ENCODE data around the gene CDKN2B. TPM values are rescaled to one million over a fixed set of nuclear protein-coding genes. Genes with fewer than 3 reads are reported as not detected.
A peak's percentile ranks its signal among the peaks of the same experiment; 100 is the strongest.

CDKN2B gene
- total and polyA plus RNA-seq, 9 donors: 0.63 to 5.7 (median 1.7) TPM

DNA sequence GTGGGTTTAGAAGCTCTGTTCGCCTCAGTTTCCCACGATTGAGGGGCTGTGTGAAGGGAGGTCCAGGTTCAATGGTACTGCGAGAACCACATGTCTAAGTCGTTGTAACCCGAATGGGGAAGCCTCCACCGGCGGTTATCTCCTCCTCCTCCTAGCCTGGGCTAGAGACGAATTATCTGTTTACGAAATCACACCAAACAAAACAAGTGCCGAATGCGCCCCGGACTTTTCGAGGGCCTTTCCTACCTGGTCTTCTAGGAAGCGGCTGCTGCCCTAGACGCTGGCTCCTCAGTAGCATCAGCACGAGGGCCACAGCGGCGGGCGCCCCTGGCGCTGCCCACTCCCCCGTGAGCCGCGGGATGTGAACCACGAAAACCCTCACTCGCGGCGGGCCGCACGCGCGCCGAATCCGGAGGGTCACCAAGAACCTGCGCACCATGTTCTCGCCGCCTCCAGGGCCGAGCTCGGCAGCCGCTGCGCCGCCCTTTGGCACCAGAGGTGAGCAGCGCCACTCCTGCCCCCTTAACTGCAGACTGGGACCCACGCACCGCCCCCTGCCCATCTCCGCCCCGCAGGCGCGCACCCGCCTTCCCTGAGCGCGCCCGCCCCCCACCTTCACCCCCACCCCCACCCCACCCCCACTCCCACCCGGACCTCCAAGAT, 15.1 kb downstream of the CDKN2B start, which contains the start of gene CDKN2A:
CDKN2A (minus strand) TSS at position 500 of the 663 bp plus-strand sequence.
- peak within 1 kb of the TSS; percentile 41 to 51 for H3K27ac ChIP-seq
- peak in 3 of 5 donors; percentile 17 to 51 (median 38) for DNase-seq

DNA sequence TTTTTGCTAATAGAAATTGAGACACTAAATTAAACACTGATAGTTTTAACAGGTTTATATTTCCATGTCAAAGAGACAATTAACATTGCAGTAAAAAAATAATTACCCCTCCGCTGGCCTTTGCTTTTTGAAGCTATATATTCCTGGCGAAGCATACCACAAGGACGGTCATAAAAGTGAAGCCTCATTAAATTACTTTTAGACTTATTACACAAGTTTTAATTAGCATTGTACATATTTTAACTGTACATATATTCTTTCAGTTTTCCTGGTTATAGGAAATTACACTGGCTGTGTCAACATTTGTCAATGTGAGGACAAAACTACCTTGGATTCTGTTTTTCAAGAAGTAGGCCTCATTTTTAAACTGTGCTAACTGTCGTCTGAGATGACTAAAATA, 16.1 kb downstream of the CDKN2B start:
- TF ChIP-seq POLR2A (IDR thresholded peaks at IDR 0.05) (no peak), EP300 (IDR thresholded peaks at IDR 0.05) (no peak)
- TF ChIP-seq, protein P1, sequence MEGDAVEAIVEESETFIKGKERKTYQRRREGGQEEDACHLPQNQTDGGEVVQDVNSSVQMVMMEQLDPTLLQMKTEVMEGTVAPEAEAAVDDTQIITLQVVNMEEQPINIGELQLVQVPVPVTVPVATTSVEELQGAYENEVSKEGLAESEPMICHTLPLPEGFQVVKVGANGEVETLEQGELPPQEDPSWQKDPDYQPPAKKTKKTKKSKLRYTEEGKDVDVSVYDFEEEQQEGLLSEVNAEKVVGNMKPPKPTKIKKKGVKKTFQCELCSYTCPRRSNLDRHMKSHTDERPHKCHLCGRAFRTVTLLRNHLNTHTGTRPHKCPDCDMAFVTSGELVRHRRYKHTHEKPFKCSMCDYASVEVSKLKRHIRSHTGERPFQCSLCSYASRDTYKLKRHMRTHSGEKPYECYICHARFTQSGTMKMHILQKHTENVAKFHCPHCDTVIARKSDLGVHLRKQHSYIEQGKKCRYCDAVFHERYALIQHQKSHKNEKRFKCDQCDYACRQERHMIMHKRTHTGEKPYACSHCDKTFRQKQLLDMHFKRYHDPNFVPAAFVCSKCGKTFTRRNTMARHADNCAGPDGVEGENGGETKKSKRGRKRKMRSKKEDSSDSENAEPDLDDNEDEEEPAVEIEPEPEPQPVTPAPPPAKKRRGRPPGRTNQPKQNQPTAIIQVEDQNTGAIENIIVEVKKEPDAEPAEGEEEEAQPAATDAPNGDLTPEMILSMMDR (IDR thresholded peaks at IDR 0.05): no peak
- no peak overlapping the region for H3K27ac ChIP-seq
- 95 to 99% (median 99%) methylated on average over 4 of the region's 4 CpGs for WGBS, 3 donors
- no peaks in the 10 kb centered on the region for H3K36me3 ChIP-seq
- intact Hi-C loops (cut with DNase I): no loop called here
- H3K9me3 ChIP-seq: no peaks in the 10 kb centered on the region
- no peak overlapping the region for H3K4me3 ChIP-seq
- H3K27me3 ChIP-seq: no peaks in the 10 kb centered on the region
- no peak for DNase-seq
- peaks cover 3% of the 10 kb centered on the region for H3K4me1 ChIP-seq (ENCODE audit: insufficient read depth)

More for the DNA sequence above, 15.1 kb downstream of the CDKN2B start, which contains the start of gene CDKN2A:
- Histone ChIP-seq H3K4me1 (ENCODE audit: insufficient read depth) (peaks cover 3% of the 10 kb centered on the region), H3K36me3 (no peaks in the 10 kb centered on the region), H3K27me3 (no peaks in the 10 kb centered on the region), H3K4me3 (peak within 1 kb of the TSS; percentile 77), H3K9me3 (no peaks in the 10 kb centered on the region)
- 5 to 8% (median 6%) methylated on average over 48 to 53 of the region's 53 CpGs for WGBS, 3 donors
- TF ChIP-seq, protein P1 (IDR thresholded peaks at IDR 0.05): no peak
- TF ChIP-seq POLR2A (IDR thresholded peaks at IDR 0.05): no peak
- TF ChIP-seq EP300 (IDR thresholded peaks at IDR 0.05): no peak
- intact Hi-C loops (cut with DNase I): no loop called here

DNA sequence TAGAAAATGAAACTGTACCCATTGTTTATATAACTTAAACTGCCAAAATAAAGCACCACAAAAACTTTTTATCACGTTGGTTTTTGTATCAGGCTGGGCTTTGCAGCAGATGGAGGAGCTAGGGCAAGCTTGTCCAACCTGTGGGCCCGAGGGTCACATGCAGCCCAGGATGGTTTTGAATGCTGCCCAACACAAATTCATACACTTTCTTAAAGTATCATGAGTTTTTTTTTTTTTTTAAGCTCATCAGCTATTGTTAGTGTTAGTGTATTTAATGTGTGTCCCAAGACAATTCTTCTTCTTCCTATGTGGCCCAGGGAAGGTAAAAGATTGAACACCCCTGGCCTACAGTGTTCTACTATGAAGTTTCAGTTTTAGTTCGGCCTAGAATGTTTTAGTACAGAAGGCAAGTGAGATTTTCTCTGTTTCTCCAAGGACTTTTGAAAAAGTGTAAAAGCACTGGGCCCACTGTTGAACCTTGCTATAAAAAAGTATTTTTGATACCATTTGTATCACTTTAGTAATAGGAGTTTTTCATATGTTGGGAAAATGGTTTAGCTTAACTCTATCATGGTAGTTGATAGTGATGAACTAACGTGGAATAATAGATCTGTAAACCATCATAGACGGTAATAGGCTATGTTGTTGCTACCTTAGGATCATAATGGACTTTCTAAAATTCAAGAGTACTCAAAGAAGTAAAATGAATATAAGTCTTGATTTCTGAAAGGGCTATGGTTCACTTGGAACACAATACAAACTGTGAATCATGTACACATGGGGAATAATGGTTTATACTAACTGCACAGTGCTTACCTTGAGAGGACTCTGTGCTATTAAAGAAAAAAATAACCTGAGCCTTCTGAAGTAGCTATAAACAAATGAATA, 17.8 kb downstream of the CDKN2B start:
- DNase-seq: no peak
- Histone ChIP-seq H3K4me3 (no peak overlapping the region), H3K27ac (no peak overlapping the region), H3K36me3 (no peaks in the 10 kb centered on the region), H3K4me1 (ENCODE audit: insufficient read depth) (peaks cover 3% of the 10 kb centered on the region), H3K27me3 (no peaks in the 10 kb centered on the region), H3K9me3 (no peaks in the 10 kb centered on the region)
- TF ChIP-seq EP300 (IDR thresholded peaks at IDR 0.05) (no peak), POLR2A (IDR thresholded peaks at IDR 0.05) (no peak)
- TF ChIP-seq, protein P1 (IDR thresholded peaks at IDR 0.05): no peak
- intact Hi-C loops (cut with DNase I): no loop called here
- 86 to 95% (median 90%) methylated on average over 5 of the region's 5 CpGs for WGBS, 3 donors

DNA sequence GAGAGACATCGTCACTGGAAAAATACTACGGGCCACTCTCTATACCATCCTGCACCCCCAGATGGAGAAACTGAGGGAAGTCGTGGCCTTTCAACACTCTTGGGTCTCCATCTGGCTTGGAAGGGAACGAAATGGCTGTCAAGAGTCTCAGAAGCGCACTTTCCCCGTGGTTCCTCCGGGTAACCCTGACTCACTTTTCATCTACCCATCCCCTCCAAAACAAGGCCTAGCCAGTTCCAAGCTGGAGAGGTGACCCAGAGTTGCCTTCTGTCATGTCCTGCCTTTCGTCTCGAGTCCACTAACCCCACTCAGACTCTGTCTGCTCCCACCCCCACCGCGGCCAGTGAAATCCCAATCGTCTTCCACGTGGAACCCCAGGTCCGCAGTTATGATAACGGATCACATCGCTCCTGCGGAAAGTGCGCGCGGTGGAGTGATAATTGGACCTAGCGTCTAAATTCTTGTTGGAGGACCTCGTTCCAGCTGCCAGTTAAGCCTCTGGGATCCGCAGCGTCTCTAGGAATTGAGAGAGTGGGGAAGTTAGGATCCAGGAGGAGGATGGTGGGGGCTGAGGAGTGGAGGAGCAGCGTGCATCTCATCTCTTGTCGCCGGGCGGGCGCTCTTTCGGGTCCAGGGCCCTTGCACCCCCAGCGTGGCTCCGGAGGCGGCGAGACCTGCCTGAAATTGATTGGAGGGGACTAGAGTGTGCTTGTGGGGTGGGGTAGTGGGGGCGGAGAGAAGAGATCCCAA, 19.5 kb downstream of the CDKN2B start:
- intact Hi-C loops (cut with DNase I): no loop called here
- Histone ChIP-seq H3K27ac (no peak overlapping the region), H3K4me1 (ENCODE audit: insufficient read depth) (peaks cover 3% of the 10 kb centered on the region), H3K4me3 (no peak overlapping the region), H3K36me3 (no peaks in the 10 kb centered on the region), H3K9me3 (no peaks in the 10 kb centered on the region), H3K27me3 (no peaks in the 10 kb centered on the region)
- no peak for TF ChIP-seq POLR2A (IDR thresholded peaks at IDR 0.05)
- WGBS, 3 donors: 16 to 34% (median 17%) methylated on average over 34 to 35 of the region's 35 CpGs
- DNase-seq: no peak

All from ovary (tissue), 9 donors.